RWPE2 (cell line): ENCODE data around the gene NQO2.
"Not testable (repeated sequence)": the region's sequence is repeated elsewhere in the genome, so short reads cannot be mapped to it uniquely, and the experiment has no call there.

Experiments
- ATAC-seq: fragments of 200-7000 bp; cut with Tn5 transposase; 3 replicates; pipeline ENCODE4 v1.9.1; 2021; ENCODE audit warnings: low read depth
- DNase-seq: peaks from one replicate; pipeline ENCODE4 v3.0.0-alpha.2; 2020; ENCODE audit warnings: low spot score
- H3K27ac ChIP-seq: fragments of 450-650 bp; 2 replicates; pipeline ENCODE4 v1.5.1; 2017; ENCODE audit warnings: mild to moderate bottlenecking; ENCODE audit not compliant: poor library complexity, severe bottlenecking
- H3K27me3 ChIP-seq: fragments of 250-450 bp; sonication (Bioruptor Pico); 2 replicates; pipeline ENCODE4 v1.5.1; 2021; ENCODE audit warnings: mild to moderate bottlenecking, moderate library complexity; ENCODE audit not compliant: insufficient read depth, poor library complexity, severe bottlenecking
- H3K36me3 ChIP-seq: fragments of 250-450 bp; sonication (Bioruptor Pico); 2 replicates; pipeline ENCODE4 v1.5.1; 2020; ENCODE audit warnings: low read depth, mild to moderate bottlenecking, moderate library complexity
- H3K4me1 ChIP-seq: fragments of 250-450 bp; sonication (Bioruptor Pico); 2 replicates; pipeline ENCODE4 v1.5.1; 2021; ENCODE audit warnings: mild to moderate bottlenecking, moderate library complexity; ENCODE audit not compliant: insufficient read depth, poor library complexity, severe bottlenecking
- H3K4me3 ChIP-seq: fragments of 250-450 bp; sonication (Bioruptor Pico); 2 replicates; pipeline ENCODE4 v1.5.1; 2021; ENCODE audit warnings: mild to moderate bottlenecking, moderate library complexity; ENCODE audit not compliant: severe bottlenecking
- H3K9me3 ChIP-seq: fragments of 250-450 bp; sonication (Bioruptor Pico); 2 replicates; pipeline ENCODE4 v1.5.1; 2021; ENCODE audit warnings: mild to moderate bottlenecking, moderate library complexity; ENCODE audit not compliant: severe bottlenecking
- CTCF ChIP-seq: fragments of 450-650 bp; IDR thresholded peaks from one replicate; pipeline ENCODE4 v1.5.1; 2017; ENCODE audit warnings: mild to moderate bottlenecking, moderate library complexity; ENCODE audit not compliant: poor library complexity, severe bottlenecking

NQO2 gene

DNA sequence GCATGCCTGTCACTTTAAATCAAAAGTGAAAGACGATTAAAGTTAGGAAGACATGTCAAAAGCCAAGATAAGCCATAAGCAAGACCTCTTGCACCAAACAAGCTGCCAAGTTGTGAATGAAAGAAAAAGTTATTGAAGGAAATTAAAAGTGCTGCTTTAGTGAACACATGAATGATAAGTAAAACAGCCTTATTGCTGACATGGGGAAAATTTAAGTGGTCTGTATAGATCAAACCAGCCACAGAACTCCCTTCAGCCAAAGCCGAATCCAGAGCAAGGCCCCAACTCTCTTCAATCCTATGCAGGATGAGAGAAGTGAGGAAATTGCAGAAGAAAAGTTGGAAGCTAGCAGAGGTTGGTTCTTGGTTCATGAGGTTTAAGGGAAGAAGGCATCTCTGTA lies 59.3 kb downstream of the NQO2 start:
- H3K27ac ChIP-seq: no peak overlapping the region
- no peaks in the 10 kb centered on the region for H3K27me3 ChIP-seq
- ATAC-seq (no peak), DNase-seq (no peak)
- peaks cover 16% of the 10 kb centered on the region for H3K4me1 ChIP-seq
- H3K4me3 ChIP-seq: no peak overlapping the region
- no peaks in the 10 kb centered on the region for H3K36me3 ChIP-seq
- no peaks in the 10 kb centered on the region for H3K9me3 ChIP-seq
- TF ChIP-seq CTCF: no peak

GRCh38 chr6:3060092-3060491 lies 60.4 kb downstream of the NQO2 start:
- H3K27ac ChIP-seq, DNase-seq, H3K9me3 ChIP-seq, H3K27me3 ChIP-seq, ATAC-seq, H3K36me3 ChIP-seq, H3K4me3 ChIP-seq: not testable (repeated sequence)
- H3K4me1 ChIP-seq: peaks cover 16% of the 10 kb centered on the region

DNA sequence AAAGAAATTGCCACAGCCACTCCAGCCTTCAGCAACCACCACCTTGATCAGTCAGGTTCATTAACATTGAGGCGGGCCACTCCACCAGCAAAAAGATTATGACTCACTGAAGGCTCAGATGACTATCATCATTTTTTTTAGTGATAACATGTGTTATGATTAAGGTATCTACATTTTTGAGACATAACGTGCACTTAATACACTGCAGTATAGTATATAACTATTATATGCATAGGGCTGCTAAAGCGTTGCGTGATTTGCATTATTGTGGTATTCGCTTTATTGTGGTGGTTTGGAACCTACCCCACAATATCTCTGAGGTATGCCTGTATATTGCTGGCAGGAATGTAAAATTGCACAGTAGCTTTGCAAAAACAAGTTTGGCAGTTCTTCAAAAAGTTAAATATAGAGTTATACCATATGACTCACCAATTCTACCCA lies 61.8 kb downstream of the NQO2 start:
- Histone ChIP-seq H3K9me3 (no peaks in the 10 kb centered on the region), H3K27me3 (no peaks in the 10 kb centered on the region), H3K27ac (peak overlapping the region; percentile 18), H3K36me3 (no peaks in the 10 kb centered on the region), H3K4me3 (no peak overlapping the region), H3K4me1 (peaks cover 16% of the 10 kb centered on the region)
- ATAC-seq (peak; percentile 69), DNase-seq (no peak)
- peak; percentile 12 for TF ChIP-seq CTCF

DNA sequence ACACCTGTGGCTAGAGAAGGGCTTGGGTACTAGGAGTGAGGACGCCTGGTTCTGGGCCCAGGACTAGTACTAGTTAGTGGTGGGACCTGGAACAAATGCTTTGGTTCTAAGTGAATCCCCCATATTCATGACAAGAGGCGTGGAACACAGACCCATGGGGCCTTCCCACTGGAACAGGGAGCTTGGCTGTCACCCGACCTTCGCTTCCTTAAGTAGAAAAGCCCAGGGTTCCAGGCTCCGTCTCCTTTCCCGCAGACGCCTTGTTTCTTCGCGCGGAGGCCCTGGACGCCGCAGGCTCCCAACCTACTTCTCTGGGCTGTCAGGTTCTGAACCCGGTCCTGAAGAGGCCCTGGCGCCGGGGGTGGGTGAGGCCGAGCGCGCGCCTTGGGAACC lies 63.6 kb downstream of the NQO2 start:
- not testable (repeated sequence) for H3K27ac ChIP-seq, DNase-seq

GRCh38 chr6:3063733-3064700 lies 64.3 kb downstream of the NQO2 start:
- DNase-seq: peak; percentile 90
- no peaks in the 10 kb centered on the region for H3K9me3 ChIP-seq
- TF ChIP-seq CTCF: no peak
- peak; percentile 79 for ATAC-seq
- H3K36me3 ChIP-seq: no peaks in the 10 kb centered on the region
- peak overlapping the region; percentile 54 for H3K4me3 ChIP-seq
- H3K4me1 ChIP-seq: peaks cover 16% of the 10 kb centered on the region
- H3K27me3 ChIP-seq: no peaks in the 10 kb centered on the region
- H3K27ac ChIP-seq: no peak overlapping the region

More for the DNA sequence above, 63.6 kb downstream of the NQO2 start:
- not testable (repeated sequence) for H3K9me3 ChIP-seq, ATAC-seq, H3K36me3 ChIP-seq, H3K27me3 ChIP-seq
- H3K4me1 ChIP-seq: peaks cover 16% of the 10 kb centered on the region
- peak overlapping the region; percentile 54 for H3K4me3 ChIP-seq
